HCT116 (cell line): Measurements from ENCODE around the gene ZNF134. TPM values are rescaled to one million over a fixed set of nuclear protein-coding genes. Genes with fewer than 3 reads are reported as not detected.

Source experiments
- ATAC-seq: fragments of 200-7000 bp; cut with Tn5 transposase; 2 replicates; pipeline ENCODE4 v1.9.1; 2020; ENCODE audit warnings: mild to moderate bottlenecking, moderate library complexity
- BruUV-seq: library from RNA; stranded (reverse); fragments of 400-500 nt; replicated peaks from 2 replicates; lab custom pipeline; 2021; lab: Mats Ljungman, UMichigan
- CTCF ChIA-PET: fragments of 300-600 bp; sonication (Branson Sonifier 250); formaldehyde crosslinking; loops from one replicate; lab custom pipeline; 2021; ENCODE audit warnings: antibody characterized with exemption; lab: Charles Lee
- POLR2A ChIA-PET: fragments of 300-600, 350-600 bp; sonication (Branson Sonifier 250); formaldehyde crosslinking; loops from one replicate; lab custom pipeline; 2021; ENCODE audit warnings: antibody characterized with exemption; lab: Charles Lee
- RAD21 ChIA-PET, 2 experiments: fragments of 300-600 bp; sonication (Branson Sonifier 250); formaldehyde crosslinking; loops; one replicate each; lab custom pipeline; 2023; ENCODE audit warnings: low total read pairs in 2 of 2; ENCODE audit not compliant: uncharacterized antibody in 2 of 2, unreplicated experiment in 2 of 2, low non-redundant PET in 1 of 2; lab: Charles Lee
- DNase-seq: peaks from one replicate; pipeline ENCODE4 v3.0.0-alpha.2; 2010; ENCODE audit warnings: low read depth, low spot score
- H2AFZ ChIP-seq: fragments of 200-600 bp; shearing (Covaris generic), sonication (generic); 2 replicates; pipeline ENCODE4 v1.6.1; 2017; ENCODE audit warnings: low read depth, mixed run types, mixed read lengths, antibody characterized with exemption, low read length; ENCODE audit not compliant: poor library complexity, severe bottlenecking
- H3K27ac ChIP-seq: 2 replicates; pipeline ENCODE4 v1.5.1; 2012; ENCODE audit warnings: low read depth, low read length
- H3K27me3 ChIP-seq: fragments of 200-600 bp; sonication (generic); 2 replicates; pipeline ENCODE4 v1.6.1; 2016; ENCODE audit warnings: mixed run types, low read length, mixed read lengths; ENCODE audit not compliant: insufficient read depth
- H3K36me3 ChIP-seq, 2 experiments: fragments of 200-500 bp in 1 of 2; fragments of 200-600 bp in 1 of 2; sonication (Bioruptor generic) in 1 of 2; sonication (generic) in 1 of 2; 2 replicates each; pipeline versions ENCODE4 v1.5.1 to v1.6.1; 2014 to 2016; ENCODE audit warnings: low read length in 2 of 2, inconsistent platforms in 1 of 2, mixed read lengths in 1 of 2, mixed run types in 1 of 2; ENCODE audit not compliant: insufficient read depth in 2 of 2, control insufficient read depth in 1 of 2
- H3K4me1 ChIP-seq, 2 experiments: fragments of 200-600 bp in 1 of 2; sonication (generic) in 1 of 2; 2 replicates each; pipeline versions ENCODE4 v1.5.1 to v1.6.1; 2012 to 2017; ENCODE audit warnings: low read length in 2 of 2, inconsistent platforms in 1 of 2, mild to moderate bottlenecking in 1 of 2, mixed read lengths in 1 of 2, mixed run types in 1 of 2, moderate library complexity in 1 of 2; ENCODE audit not compliant: insufficient read depth in 2 of 2, control insufficient read depth in 1 of 2
- H3K4me2 ChIP-seq: fragments of 200-600 bp; sonication (generic); 2 replicates; pipeline ENCODE4 v1.6.1; 2017; ENCODE audit warnings: mixed run types, low read length, mixed read lengths
- H3K4me3 ChIP-seq, 2 experiments: fragments of 200-600 bp in 1 of 2; sonication (generic) in 1 of 2; replicated peaks in 1 of 2; 2 replicates each; pipeline ENCODE4 v1.5.1; 2011 to 2016; ENCODE audit warnings: low read length in 2 of 2, control low read depth in 1 of 2, low read depth in 1 of 2, mild to moderate bottlenecking in 1 of 2, mixed read lengths in 1 of 2, mixed run types in 1 of 2
- H3K79me2 ChIP-seq: fragments of 200-600 bp; sonication (generic); 2 replicates; pipeline ENCODE4 v1.6.1; 2017; ENCODE audit warnings: mild to moderate bottlenecking, mixed run types, low read length, moderate library complexity, mixed read lengths; ENCODE audit not compliant: insufficient read depth
- H3K9ac ChIP-seq: fragments of 200-600 bp; sonication (generic); 2 replicates; pipeline ENCODE4 v1.6.1; 2016; ENCODE audit warnings: low read length, mixed read lengths
- H3K9me2 ChIP-seq: fragments of 200-600 bp; sonication (generic), shearing (Covaris generic); 2 replicates; pipeline ENCODE4 v1.6.1; 2017; ENCODE audit warnings: mixed run types, mild to moderate bottlenecking, moderate library complexity; ENCODE audit not compliant: insufficient read depth
- H3K9me3 ChIP-seq, 2 experiments: fragments of 200-500 bp in 1 of 2; fragments of 200-600 bp in 1 of 2; sonication (Bioruptor generic) in 1 of 2; sonication (generic) in 1 of 2; 2 replicates each; pipeline ENCODE4 v1.6.1; 2014 to 2017; ENCODE audit warnings: low read length in 2 of 2, mixed read lengths in 2 of 2, inconsistent platforms in 1 of 2, low read depth in 1 of 2, mild to moderate bottlenecking in 1 of 2, mixed run types in 1 of 2, moderate library complexity in 1 of 2; ENCODE audit not compliant: control insufficient read depth in 1 of 2, insufficient read depth in 1 of 2
- H4K20me1 ChIP-seq: fragments of 200-600 bp; sonication (generic), shearing (Covaris generic); 2 replicates; pipeline ENCODE4 v1.6.1; 2017; ENCODE audit warnings: mixed run types, mild to moderate bottlenecking, moderate library complexity; ENCODE audit not compliant: insufficient read depth
- CBX3 ChIP-seq: IDR thresholded peaks from 2 replicates; pipeline ENCODE4 v1.6.1; 2012; ENCODE audit warnings: low read depth
- CEBPB ChIP-seq: IDR thresholded peaks from 2 replicates; pipeline ENCODE4 v1.6.1; 2012; ENCODE audit warnings: low read depth
- ELF1 ChIP-seq: IDR thresholded peaks from 2 replicates; pipeline ENCODE4 v1.6.1; 2012; ENCODE audit warnings: low read depth, borderline replicate concordance
- RAD21 ChIP-seq: IDR thresholded peaks from 2 replicates; pipeline ENCODE4 v1.6.1; 2012; ENCODE audit warnings: low read depth, mild to moderate bottlenecking
- SRF ChIP-seq: IDR thresholded peaks from 2 replicates; pipeline ENCODE4 v1.6.1; 2012; ENCODE audit warnings: low read depth
- TCF7L2 ChIP-seq: IDR thresholded peaks from 2 replicates; pipeline ENCODE4 v1.7.0; 2011; ENCODE audit warnings: borderline replicate concordance, inconsistent platforms; ENCODE audit not compliant: insufficient read depth, insufficient read length; ENCODE audit errors: extremely low read depth
- ZFX ChIP-seq: fragments of 450-650 bp; IDR thresholded peaks from 2 replicates; pipeline ENCODE4 v1.6.1; 2017
- ZNF274 ChIP-seq: fragments of 200-500 bp; sonication (Bioruptor generic); IDR thresholded peaks from 2 replicates; pipeline ENCODE4 v1.6.1; 2014; ENCODE audit warnings: mild to moderate bottlenecking, low read depth, low read length, inconsistent platforms
- intact Hi-C: fragments of 100-400 bp; cut with micrococcal nuclease; formaldehyde crosslinking; loops from 2 replicates; pipeline ENCODE4 v1.10.0; 2022
- total RNA-seq: library from RNA; stranded (reverse); gene quantifications from one replicate; pipeline ENCODE4 v1.2.1, GENCODE V29; 2021; ENCODE audit not compliant: unreplicated experiment
- TF ChIP-seq, protein P1 (sequence below): IDR thresholded peaks from 2 replicates; pipeline ENCODE4 v1.6.1; 2012; ENCODE audit warnings: low read depth

Gene ZNF134
- total RNA-seq, 1 experiment from 2014 or later, result 8.4 TPM

DNA sequence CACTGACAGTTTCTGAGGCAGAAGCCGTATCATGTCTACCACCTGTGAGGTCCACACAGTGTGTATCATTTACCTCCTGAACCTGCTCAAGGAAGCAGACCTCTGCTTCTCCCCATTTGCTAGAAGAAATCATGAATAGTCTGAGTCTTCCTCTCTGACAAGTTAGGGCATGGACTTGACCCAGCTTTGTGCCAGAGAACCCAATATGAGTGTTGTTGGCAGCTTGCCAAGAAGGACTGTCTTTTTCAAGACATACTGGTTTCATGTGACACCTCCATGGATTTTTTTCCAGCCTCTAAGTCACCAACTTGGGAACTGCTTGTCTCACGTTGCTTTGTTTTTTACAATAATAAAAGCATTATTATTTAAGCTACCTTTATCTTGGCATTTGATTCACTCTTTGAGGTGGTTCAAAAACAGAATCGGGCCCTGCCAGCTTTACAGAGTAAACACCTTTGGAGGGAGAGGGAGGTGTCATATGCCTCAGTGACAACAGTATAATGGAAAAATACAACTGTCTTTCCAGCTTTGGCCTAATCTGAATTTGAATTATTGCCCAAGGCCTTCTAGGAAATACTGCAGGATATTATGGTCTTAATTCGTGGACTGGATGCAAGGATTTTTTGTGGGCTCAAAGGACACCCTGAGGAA lies 28.5 kb downstream of the ZNF134 start:
- no peaks in the 10 kb centered on the region for H3K4me1 ChIP-seq
- no peak overlapping the region for H2AFZ ChIP-seq
- POLR2A ChIA-PET, result no interaction called here
- no peak overlapping the region for H3K4me3 ChIP-seq
- H3K9me2 ChIP-seq, result no peaks in the 10 kb centered on the region
- H3K9me3 ChIP-seq, result peaks cover 18 to 25% of the 10 kb centered on the region in 2 experiments; a peak in 3 of 4 replicates
- H3K79me2 ChIP-seq, result no peaks in the 10 kb centered on the region
- RAD21 ChIA-PET, result no interaction called here
- H3K9ac ChIP-seq, result no peak overlapping the region
- H3K27me3 ChIP-seq, result no peaks in the 10 kb centered on the region
- CTCF ChIA-PET, result no interaction called here
- ATAC-seq, result no peak
- no TSS peak for BruUV-seq
- H3K4me2 ChIP-seq, result no peak overlapping the region
- peaks cover 15 to 23% of the 10 kb centered on the region in 2 experiments for H3K36me3 ChIP-seq
- no peaks in the 10 kb centered on the region for H4K20me1 ChIP-seq
- intact Hi-C loops, result no loop called here
- DNase-seq, result no peak
- TF ChIP-seq CEBPB (no peak), ZFX (no peak), ZNF274 (no peak), TCF7L2 (no peak), SRF (no peak), ELF1 (no peak), RAD21 (no peak), CBX3 (no peak)
- TF ChIP-seq, protein P1, sequence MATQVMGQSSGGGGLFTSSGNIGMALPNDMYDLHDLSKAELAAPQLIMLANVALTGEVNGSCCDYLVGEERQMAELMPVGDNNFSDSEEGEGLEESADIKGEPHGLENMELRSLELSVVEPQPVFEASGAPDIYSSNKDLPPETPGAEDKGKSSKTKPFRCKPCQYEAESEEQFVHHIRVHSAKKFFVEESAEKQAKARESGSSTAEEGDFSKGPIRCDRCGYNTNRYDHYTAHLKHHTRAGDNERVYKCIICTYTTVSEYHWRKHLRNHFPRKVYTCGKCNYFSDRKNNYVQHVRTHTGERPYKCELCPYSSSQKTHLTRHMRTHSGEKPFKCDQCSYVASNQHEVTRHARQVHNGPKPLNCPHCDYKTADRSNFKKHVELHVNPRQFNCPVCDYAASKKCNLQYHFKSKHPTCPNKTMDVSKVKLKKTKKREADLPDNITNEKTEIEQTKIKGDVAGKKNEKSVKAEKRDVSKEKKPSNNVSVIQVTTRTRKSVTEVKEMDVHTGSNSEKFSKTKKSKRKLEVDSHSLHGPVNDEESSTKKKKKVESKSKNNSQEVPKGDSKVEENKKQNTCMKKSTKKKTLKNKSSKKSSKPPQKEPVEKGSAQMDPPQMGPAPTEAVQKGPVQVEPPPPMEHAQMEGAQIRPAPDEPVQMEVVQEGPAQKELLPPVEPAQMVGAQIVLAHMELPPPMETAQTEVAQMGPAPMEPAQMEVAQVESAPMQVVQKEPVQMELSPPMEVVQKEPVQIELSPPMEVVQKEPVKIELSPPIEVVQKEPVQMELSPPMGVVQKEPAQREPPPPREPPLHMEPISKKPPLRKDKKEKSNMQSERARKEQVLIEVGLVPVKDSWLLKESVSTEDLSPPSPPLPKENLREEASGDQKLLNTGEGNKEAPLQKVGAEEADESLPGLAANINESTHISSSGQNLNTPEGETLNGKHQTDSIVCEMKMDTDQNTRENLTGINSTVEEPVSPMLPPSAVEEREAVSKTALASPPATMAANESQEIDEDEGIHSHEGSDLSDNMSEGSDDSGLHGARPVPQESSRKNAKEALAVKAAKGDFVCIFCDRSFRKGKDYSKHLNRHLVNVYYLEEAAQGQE, result no peak
- H3K27ac ChIP-seq, result no peak overlapping the region
